GM12801 (cell line): Measurements from ENCODE around the gene SHD.

Experiments used
- TF ChIP-seq, protein P1 (sequence below): IDR thresholded peaks from one replicate; pipeline ENCODE4 v1.5.1; 2011; ENCODE audit warnings: control low read depth; ENCODE audit not compliant: insufficient read length; ENCODE audit errors: extremely low read depth

The SHD gene

DNA sequence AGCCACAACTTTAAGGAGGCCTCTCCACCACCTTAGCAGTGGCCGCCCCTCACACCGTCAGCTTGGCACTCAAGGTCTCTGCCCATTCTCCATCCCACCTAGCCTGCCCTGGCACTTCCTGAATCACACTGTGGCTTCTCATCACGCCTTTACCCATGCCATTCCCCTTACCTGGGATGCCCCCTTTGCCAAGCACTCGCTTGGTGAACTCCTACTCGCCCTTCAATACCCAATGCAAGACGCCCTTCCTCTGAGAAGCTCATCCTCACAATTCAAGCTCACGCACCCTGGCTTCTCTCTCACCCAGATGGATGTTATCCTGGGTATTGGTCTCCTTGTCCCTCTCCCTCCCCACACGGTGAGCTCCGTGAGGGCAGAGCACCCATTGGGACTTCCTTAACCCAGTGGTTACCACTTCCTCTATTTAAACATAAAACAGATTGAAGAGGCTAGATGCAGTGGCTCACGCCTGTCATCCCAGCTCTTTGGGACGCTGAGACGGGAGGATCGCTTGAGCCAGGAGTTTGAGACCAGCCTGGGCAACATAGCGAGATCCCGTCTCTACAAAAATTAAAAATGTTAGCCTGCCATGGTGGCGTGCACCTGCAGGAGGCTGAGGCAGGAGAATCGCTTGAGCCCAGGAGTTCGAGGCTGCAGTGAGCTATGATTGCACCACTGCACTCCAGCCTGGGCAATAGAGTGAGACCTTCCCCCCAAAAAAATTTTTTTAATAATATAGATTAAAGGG, 12.6 kb upstream of the SHD start:
- TF ChIP-seq, protein P1, sequence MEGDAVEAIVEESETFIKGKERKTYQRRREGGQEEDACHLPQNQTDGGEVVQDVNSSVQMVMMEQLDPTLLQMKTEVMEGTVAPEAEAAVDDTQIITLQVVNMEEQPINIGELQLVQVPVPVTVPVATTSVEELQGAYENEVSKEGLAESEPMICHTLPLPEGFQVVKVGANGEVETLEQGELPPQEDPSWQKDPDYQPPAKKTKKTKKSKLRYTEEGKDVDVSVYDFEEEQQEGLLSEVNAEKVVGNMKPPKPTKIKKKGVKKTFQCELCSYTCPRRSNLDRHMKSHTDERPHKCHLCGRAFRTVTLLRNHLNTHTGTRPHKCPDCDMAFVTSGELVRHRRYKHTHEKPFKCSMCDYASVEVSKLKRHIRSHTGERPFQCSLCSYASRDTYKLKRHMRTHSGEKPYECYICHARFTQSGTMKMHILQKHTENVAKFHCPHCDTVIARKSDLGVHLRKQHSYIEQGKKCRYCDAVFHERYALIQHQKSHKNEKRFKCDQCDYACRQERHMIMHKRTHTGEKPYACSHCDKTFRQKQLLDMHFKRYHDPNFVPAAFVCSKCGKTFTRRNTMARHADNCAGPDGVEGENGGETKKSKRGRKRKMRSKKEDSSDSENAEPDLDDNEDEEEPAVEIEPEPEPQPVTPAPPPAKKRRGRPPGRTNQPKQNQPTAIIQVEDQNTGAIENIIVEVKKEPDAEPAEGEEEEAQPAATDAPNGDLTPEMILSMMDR: no peak

DNA sequence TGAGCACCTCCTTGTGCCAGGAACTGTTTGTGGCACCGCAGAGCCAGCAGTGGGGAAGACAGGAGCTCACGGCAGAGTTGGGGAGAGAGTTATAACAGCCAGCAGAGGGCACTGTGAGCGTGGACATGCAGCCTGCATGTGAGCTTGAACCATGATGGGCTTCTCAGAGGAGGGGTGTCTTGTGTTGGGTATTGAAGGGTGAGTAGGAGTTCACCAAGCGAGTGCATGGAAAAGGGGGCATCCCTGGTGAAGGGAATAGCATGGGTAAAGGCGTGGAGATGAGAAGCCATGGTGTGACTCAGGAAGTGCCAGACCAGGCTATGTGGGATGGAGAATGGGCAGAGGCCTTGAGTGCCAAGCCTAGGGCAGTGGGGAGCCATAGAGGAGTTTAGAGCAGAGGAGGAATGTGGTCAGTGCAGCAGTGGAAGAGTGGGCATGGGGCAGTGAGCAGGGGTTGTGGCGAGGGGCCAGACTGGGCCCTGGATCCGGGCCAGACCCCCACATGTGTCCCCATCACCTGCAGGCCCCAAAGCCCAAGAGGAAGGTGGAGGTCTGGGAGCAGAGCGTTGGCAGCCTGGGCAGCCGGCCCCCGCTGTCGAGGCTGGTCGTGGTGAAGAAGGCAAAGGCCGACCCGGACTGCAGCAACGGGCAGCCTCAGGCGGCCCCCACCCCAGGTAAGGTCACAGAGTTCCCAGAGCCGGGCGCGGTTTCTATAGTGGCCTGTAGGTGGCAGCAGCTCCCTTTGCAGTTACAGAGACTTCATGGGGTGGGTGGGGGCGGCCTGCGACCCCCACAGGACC, 11.8 kb upstream of the SHD start:
- TF ChIP-seq, protein P1: no peak

DNA sequence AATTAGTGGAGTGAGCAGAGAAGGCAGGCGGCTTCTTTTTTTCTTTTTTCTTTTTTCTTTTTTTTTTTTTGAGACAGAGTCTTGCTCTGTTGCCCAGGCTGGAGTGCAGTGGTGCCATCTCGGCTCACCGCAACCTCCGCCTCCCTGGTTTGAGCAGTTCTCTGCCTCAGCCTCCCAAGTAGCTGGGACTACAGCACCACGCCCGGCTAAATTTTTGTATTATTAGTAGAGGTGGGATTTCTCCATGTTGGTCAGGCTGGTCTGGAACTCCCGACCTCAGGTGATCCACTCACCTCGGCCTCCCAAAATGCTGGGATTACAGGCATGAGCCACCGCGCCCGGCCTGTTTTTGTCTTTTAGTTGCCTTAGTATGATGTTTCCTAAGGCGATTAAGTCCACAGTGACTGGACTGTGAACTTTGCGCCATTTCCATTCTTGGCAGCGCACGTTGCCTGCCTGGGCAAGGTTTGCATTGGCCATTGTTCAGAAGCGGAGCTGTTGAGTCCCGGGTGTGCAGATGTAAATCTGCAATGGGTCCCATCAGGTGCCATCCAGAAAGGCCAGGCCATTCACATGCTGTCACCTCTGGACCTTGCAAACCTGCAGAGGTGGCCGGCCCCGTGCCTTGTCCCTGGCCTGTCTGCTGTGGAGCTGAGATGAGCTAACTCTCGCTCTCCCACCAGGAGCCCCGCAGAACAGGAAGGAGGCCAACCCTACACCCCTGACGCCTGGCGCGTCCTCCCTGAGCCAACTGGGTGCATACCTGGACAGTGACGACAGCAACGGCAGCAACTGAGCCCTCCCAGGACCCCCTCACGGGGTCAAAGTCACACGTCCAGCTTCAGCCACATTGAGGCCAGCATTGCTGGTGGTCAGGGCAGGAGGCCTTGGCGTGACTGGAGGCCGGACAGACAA, 10.9 kb upstream of the SHD start:
- TF ChIP-seq, protein P1: no peak

DNA sequence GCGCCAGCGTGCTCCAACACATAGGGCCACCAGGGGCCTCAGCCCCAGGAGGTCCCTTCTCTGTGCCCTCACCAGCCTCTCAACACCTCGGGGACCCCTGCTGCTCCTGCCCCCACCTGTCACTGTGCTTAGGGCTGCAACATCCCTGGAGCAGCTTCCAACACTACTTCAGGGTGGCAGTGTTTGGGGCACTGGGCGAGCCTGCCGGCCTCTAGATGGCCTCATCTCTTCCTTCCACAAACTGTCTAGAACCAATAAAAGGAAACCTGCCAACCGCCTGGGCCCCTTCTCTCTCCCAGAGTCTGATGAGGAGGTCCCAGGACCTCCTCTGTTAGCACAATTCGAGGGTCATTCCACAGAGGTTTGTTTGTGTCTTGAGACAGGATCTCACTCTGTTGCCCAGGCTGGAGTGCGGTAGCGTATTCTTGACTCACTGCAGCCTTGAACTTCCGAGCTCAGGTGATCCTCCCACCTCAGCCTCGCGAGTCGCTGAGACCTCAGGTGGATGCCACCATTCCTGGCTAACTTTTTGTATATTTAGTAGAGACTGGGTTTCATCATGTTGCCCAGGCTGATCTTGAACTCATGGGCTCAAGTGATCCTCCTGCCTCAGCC, 10.1 kb upstream of the SHD start:
- TF ChIP-seq, protein P1: no peak

DNA sequence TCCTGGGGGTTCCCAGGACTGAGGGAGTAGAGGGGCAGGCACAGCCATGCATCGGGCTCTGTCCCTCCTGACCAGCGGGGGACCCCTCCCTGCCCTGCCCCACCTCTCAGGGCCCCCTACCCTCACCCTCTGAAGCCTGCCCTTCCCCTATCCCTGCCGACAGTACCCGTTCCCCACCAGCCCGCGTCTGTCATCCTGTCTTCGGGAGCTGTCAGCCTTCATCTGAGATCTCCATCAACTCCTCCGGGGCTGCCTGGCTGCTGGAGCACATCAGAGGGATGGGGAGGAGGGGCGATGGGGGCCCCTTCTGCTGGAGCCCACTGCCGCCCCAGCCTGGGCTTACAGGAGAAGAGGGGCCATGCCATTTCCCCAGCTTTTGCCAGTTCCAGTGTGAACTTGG, 6.2 kb upstream of the SHD start:
- TF ChIP-seq, protein P1: no peak

DNA sequence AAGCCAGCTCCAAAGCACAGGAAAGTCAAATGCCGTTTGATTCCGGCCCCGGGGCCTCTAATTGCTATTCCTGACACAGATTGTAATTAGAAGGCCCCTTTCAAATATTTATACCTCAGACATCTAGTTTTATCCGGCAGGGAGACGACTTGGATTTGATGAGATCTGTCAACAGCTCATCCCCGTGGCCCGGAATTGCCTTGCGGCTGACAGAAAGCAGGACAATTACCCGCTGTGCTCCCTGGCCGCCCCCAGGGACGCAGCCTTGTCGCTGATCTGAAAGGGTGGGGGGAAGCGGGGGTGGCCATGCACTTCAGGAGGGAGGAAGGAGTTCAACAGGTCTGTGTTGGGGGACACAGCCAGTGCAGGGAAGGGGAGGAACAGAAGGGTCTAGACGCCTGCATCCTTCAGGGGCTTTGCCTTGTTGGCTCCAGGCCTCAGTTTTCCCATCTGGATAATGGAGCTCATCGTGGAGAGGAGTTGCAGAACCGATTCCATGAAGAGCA, 1.8 kb upstream of the SHD start:
- TF ChIP-seq, protein P1: no peak
